Adipose tissue (tissue), 3 donors: ENCODE data around the gene CLK3. TPM values are rescaled to one million over a fixed set of nuclear protein-coding genes. Genes with fewer than 3 reads are reported as not detected.
A peak's percentile ranks its signal among the peaks of the same experiment; 100 is the strongest.
"Not testable (repeated sequence)": the region's sequence is repeated elsewhere in the genome, so short reads cannot be mapped to it uniquely, and the experiment has no call there.

Experiments used
- H3K27ac ChIP-seq: one replicate; pipeline ENCODE4 v1.5.1; 2013; ENCODE audit warnings: low read depth, low read length
- WGBS, 3 donors: extraction: QIAGEN DNeasy Blood & Tissue Kit; methylation state at CpG; one replicate each; pipeline ENCODE4 v1.1.7; 2013; 5-methylcytosine and 5-hydroxymethylcytosine counted together
- polyA plus RNA-seq, 3 donors: library from polyadenylated mRNA; stranded (reverse); fragments of 200-250 nt; gene quantifications; one replicate each; pipeline ENCODE4 v1.2.3, GENCODE V29; 2013
- donor health status: healthy with polysubstance abuse.
- donor health status: Bipolar disorder and iron deficiency.
- donor health status: healthy.

The CLK3 gene
- polyA plus RNA-seq: 10 to 100 TPM; 30.2 to 50.6 (median 50.1) TPM

GRCh38 chr15:74615508-74616365 lies at the start of gene CLK3:
CLK3 (plus strand) TSS chr15:74615836; CDS start chr15:74619197, 3,361 bp downstream.
- WGBS, 3 donors: 0% methylated on average over 69 to 91 of the region's 91 CpGs
- H3K27ac ChIP-seq: peak within 1 kb of the TSS; percentile 96

GRCh38 chr15:74568594-74568993 lies 47.0 kb upstream of the CLK3 start:
- WGBS, 3 donors: 53 to 64% (median 60%) methylated on average over 1 of the region's 1 CpG
- H3K27ac ChIP-seq: no peak overlapping the region

GRCh38 chr15:74569731-74570070 lies 45.9 kb upstream of the CLK3 start:
- 87 to 93% (median 87%) methylated on average over 4 of the region's 4 CpGs for WGBS, 3 donors
- no peak overlapping the region for H3K27ac ChIP-seq

DNA sequence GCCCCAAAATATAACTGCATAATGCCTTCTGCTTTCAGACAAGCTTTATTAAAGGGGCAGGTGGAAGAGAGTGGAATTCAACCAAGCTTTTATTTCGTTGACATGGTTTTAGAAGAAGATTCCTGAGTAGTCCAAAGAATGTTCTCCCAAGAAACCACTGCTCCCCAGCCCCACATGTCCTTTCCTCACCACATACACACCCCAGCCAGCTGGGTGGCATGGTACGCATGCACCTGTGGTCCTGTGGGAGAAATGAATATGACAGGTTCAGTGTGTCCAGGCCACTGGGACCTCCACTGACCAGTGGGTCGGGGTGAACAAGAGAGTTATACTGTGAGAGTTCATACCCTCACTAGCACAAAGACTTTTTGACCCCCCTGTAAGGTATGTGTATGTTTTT lies 44.4 kb upstream of the CLK3 start:
- WGBS, 3 donors: 92 to 96% (median 95%) methylated on average over 3 of the region's 3 CpGs

DNA sequence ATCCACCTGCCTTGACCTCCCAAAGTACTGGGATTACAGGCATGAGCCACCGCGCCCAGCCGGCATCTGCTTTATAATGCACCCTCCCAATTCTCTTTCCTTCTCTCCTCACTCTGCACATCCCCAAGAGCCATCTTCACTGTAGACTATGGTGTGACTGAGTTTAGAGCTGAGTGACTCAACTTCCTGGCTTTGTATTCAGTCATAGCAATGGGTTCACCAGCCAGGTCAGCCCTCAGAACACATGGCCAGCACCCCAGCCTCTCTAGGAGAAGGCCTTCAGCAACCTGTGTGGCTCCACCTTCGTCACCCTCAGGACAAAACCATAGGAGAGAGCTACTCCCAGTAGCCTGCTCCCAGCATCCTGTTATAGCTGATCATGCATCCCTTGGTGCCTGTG lies 41.6 kb upstream of the CLK3 start:
- WGBS, 3 donors: 94 to 98% (median 96%) methylated on average over 4 of the region's 4 CpGs
- no peak overlapping the region for H3K27ac ChIP-seq

More for the DNA sequence above, 44.4 kb upstream of the CLK3 start:
- no peak overlapping the region for H3K27ac ChIP-seq

DNA sequence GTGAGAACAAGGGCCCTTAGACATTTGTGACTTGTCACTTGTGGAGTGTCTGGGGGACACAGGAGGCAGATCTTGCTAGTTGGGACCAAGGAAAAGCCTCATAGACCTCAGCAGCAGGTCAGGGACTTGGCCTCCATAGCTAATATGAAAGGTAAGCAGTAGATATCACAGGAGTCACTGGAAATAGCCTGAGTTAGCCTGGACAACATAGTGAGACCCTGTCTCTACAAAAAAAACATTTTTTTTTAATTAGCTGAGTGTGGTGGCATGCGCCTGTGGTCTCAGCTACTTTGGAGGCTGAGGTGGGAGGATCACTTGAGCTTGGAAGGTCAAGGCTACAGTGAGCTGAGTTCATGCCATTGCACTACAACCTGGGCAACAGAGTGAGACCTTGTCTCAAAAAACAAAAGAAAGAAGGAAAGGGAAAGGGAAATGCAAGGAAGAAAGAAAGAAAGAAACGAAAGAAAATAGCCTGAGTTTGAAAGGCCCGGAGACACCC lies 37.1 kb upstream of the CLK3 start:
- no peak overlapping the region for H3K27ac ChIP-seq
- WGBS, 3 donors: 98 to 100% (median 100%) methylated on average over 3 of the region's 3 CpGs

DNA sequence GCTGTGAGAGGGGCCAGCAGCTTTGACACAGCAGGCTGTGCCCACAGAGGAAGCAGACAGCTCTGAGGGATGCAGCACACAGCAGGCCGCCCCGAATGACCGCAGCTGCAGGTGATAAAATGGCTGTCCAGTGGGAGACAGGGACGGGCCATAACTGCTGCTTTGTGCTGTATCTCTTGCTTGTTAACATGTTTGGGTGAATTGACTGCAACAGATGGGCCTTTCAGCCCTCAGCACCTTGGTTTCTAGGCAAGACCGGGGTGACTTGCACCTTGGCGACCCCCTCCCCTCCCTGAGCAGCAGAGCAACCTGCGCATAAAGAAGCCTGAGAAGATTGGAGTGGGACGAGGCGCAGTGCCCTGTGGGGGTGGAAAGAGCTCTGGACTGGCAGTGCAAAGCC lies 36.6 kb upstream of the CLK3 start:
- 95 to 97% (median 96%) methylated on average over 9 of the region's 9 CpGs for WGBS, 3 donors
- no peak overlapping the region for H3K27ac ChIP-seq

DNA sequence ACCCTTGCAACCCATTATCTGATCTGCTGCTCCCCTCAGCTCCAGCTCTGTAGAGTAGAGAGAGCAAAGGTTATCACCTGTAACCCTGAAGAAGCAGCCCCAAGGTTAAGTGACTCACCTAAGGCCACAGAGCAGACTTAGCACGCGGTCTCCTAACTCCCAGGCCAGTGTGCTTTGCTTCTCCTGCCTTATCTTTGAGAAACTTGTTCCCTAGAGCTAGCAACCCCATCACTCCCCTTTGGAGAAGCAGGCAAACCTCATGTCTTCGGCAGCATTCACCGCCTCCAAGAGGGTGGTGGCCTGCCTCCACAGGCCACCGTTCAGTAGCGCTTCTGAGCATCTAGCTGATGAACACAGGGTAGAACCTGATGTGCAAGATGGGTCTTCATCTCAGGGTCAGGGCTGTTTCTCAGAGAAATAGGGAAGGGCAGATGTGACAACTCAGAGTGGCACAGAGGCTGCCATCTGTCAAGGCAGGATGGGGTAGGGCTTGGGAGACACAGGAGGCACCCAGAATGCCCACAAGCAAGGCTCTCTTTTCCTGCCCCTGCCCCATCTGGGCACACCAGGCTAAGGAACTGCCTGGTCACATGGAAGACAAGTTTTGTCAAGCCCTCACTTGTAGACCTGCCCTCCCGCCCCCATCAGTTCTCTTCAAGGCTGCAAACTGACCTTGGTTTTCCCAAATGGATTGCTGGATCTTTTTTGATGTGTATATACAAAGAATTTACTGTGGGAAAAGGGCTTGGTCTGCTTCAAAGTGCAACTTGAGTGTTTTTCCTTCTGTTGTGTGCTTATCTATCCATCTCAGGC lies 34.9 kb upstream of the CLK3 start:
- H3K27ac ChIP-seq: no peak overlapping the region
- WGBS, 3 donors: 88 to 94% (median 91%) methylated on average over 7 of the region's 7 CpGs

- 67 to 89% (median 75%) methylated on average over 2 of the region's 2 CpGs for WGBS, 3 donors
- no peak overlapping the region for H3K27ac ChIP-seq
Measured at GRCh38 chr15:74584204-74584603, 31.4 kb upstream of the CLK3 start.

- WGBS, 3 donors: 78 to 91% (median 90%) methylated on average over 4 of the region's 4 CpGs
- H3K27ac ChIP-seq: no peak overlapping the region
Measured at GRCh38 chr15:74584779-74585178, 30.9 kb upstream of the CLK3 start.

- WGBS, 3 donors: 43 to 64% (median 60%) methylated on average over 3 of the region's 3 CpGs
- H3K27ac ChIP-seq: no peak overlapping the region
Measured at GRCh38 chr15:74585191-74585590, 30.4 kb upstream of the CLK3 start.

DNA sequence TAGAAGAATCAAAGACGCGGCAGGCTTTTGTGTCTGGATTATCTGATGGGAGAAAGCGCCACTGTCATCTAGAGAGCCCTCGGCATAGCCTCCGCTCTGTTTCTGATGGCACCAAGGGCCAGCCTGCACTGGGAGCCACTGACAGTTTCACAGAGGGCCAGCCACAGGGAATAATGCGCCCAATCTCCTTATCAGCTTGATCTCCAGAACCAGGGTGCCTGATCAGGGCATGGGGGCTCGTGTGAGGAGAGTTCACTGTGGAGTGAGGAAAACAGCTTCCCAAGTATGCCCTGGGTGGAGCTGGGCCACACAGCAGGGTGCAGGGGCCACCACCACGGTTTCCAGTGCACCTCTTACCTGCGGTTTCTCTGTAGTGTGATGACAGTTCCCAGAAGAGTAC lies 29.8 kb upstream of the CLK3 start:
- H3K27ac ChIP-seq: no peak overlapping the region
- WGBS, 3 donors: 93 to 98% (median 96%) methylated on average over 9 of the region's 9 CpGs

- H3K27ac ChIP-seq: no peak overlapping the region
- WGBS, 3 donors: 74 to 90% (median 77%) methylated on average over 6 of the region's 6 CpGs
Measured at GRCh38 chr15:74589826-74590225, 25.8 kb upstream of the CLK3 start.

GRCh38 chr15:74592222-74592621 lies 23.4 kb upstream of the CLK3 start:
- H3K27ac ChIP-seq: no peak overlapping the region
- WGBS, 3 donors: 33 to 91% (median 86%) methylated on average over 3 of the region's 3 CpGs

DNA sequence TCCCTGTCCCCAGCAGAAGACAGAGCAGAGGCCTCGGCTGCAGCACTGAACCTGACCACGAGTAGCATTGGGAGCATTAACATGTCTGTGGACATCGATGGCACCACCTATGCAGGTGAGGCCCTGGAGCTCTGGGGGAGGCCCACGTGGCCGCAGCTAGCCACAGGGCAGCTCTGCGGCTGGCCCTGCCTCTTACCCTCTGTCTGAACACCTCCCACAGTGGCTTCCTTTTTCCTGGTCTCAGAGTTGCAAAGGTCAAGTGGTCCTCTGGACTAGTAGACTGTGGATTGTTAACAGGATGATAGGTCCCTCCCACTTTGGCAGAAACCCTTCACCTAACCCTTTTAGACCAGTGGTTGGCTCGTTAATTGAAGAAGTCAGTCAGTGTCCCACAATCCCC lies 22.5 kb upstream of the CLK3 start:
- no peak overlapping the region for H3K27ac ChIP-seq
- WGBS, 3 donors: 80 to 90% (median 87%) methylated on average over 7 of the region's 7 CpGs

DNA sequence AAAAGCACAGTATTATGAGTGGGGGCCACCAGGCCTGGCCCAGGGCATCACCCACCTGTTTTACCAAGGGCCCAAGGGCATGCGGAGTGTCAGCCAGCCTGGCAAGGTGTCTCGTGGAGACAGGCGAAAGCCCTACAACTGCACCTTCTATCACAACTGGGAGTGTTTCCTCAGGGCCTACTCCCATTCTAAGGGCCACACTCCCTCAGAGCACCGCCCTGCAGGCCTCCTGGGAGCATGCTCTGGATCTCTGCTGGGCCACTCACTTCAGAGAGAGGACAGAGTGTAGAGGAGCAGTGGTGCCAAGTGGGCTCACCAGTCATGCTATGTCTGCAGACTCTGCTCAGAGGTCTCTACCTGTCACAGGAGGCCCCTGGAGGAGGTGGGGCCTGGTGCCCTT lies 21.2 kb upstream of the CLK3 start:
- WGBS, 3 donors: 94 to 97% (median 96%) methylated on average over 4 of the region's 4 CpGs
- no peak overlapping the region for H3K27ac ChIP-seq

- 95 to 97% (median 95%) methylated on average over 5 of the region's 5 CpGs for WGBS, 3 donors
- H3K27ac ChIP-seq: no peak overlapping the region
Measured at GRCh38 chr15:74595271-74595670, 20.4 kb upstream of the CLK3 start.

DNA sequence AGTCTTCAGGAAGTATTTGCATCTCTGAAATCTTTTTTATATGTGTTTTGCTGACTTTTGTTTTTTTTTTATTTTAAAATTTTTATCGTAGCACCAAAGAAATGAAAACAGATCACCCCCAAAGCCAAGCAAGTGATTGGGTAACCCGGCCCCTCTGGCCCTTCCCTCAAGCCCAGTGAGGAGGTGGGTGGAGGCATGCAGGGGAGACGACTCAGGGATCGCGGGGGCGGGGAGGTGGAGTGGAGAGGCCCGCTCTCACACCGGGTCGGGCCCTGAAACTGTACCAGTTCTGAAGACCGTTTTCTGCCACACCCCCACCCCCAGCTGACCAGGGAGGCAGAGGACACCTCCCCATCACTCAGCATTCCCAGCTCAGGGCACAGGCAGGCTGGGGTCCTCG lies 18.9 kb upstream of the CLK3 start:
- WGBS, 3 donors: 66 to 87% (median 75%) methylated on average over 5 to 10 of the region's 11 CpGs
- H3K27ac ChIP-seq: not testable (repeated sequence)

- WGBS, 3 donors: 84 to 95% (median 90%) methylated on average over 10 to 16 of the region's 16 CpGs
- H3K27ac ChIP-seq: not testable (repeated sequence)
Measured at GRCh38 chr15:74597146-74597705, 18.4 kb upstream of the CLK3 start.
